HuH-7.5 (cell line): ENCODE measurements around the gene RAMP1.
A peak's percentile ranks its signal among the peaks of the same experiment; 100 is the strongest.

ENCODE experiments used
- DNase-seq: peaks from one replicate; pipeline ENCODE4 v3.0.0; 2011; ENCODE audit warnings: low spot score

RAMP1 gene

GRCh38 chr2:237917696-237918374 is 58.4 kb downstream of the RAMP1 start:
- no peak for DNase-seq

GRCh38 chr2:237919593-237919992 is 60.2 kb downstream of the RAMP1 start:
- no peak for DNase-seq

- no peak for DNase-seq
Observed at GRCh38 chr2:237920673-237921072, 61.2 kb downstream of the RAMP1 start.

- no peak for DNase-seq
Observed at GRCh38 chr2:237921967-237922492, 62.6 kb downstream of the RAMP1 start.

- no peak for DNase-seq
Observed at GRCh38 chr2:237922641-237923361, 63.4 kb downstream of the RAMP1 start.

- peak; percentile 90 for DNase-seq
Observed at GRCh38 chr2:237923481-237924163, 64.2 kb downstream of the RAMP1 start.

GRCh38 chr2:237924164-237924534 is 64.7 kb downstream of the RAMP1 start:
- DNase-seq, result no peak

- DNase-seq, result no peak
Observed at GRCh38 chr2:237927135-237927534, 67.7 kb downstream of the RAMP1 start.

- no peak for DNase-seq
Observed at GRCh38 chr2:237927986-237928385, 68.6 kb downstream of the RAMP1 start.

- no peak for DNase-seq
Observed at GRCh38 chr2:237929979-237930378, 70.6 kb downstream of the RAMP1 start.

GRCh38 chr2:237931205-237931721 is 71.8 kb downstream of the RAMP1 start:
- DNase-seq, result no peak

GRCh38 chr2:237932731-237933131 is 73.3 kb downstream of the RAMP1 start:
- no peak for DNase-seq

GRCh38 chr2:237934186-237934585 is 74.8 kb downstream of the RAMP1 start:
- no peak for DNase-seq

GRCh38 chr2:237935740-237936452 is 76.5 kb downstream of the RAMP1 start:
- DNase-seq, result no peak

- DNase-seq, result no peak
Observed at GRCh38 chr2:237939251-237939650, 79.8 kb downstream of the RAMP1 start.

GRCh38 chr2:237940828-237941227 is 81.4 kb downstream of the RAMP1 start:
- no peak for DNase-seq

GRCh38 chr2:237941239-237941638 is 81.8 kb downstream of the RAMP1 start:
- no peak for DNase-seq

GRCh38 chr2:237942513-237942899 is 83.1 kb downstream of the RAMP1 start:
- no peak for DNase-seq

- DNase-seq, result no peak
Observed at GRCh38 chr2:237943395-237944094, 84.1 kb downstream of the RAMP1 start.

GRCh38 chr2:237944302-237944701 is 84.9 kb downstream of the RAMP1 start:
- no peak for DNase-seq

- no peak for DNase-seq
Observed at GRCh38 chr2:237946423-237946822, 87.0 kb downstream of the RAMP1 start.
